GM19455 (cell line): ENCODE results near the gene RARA.
"Not testable (repeated sequence)": the region's sequence is repeated elsewhere in the genome, so short reads cannot be mapped to it uniquely, and the experiment has no call there.

Source experiments
- ATAC-seq: cut with Tn5 transposase; IDR thresholded peaks from one replicate; pipeline ENCODE4 v1.9.1; 2021; ENCODE audit not compliant: unreplicated experiment

Gene RARA

DNA sequence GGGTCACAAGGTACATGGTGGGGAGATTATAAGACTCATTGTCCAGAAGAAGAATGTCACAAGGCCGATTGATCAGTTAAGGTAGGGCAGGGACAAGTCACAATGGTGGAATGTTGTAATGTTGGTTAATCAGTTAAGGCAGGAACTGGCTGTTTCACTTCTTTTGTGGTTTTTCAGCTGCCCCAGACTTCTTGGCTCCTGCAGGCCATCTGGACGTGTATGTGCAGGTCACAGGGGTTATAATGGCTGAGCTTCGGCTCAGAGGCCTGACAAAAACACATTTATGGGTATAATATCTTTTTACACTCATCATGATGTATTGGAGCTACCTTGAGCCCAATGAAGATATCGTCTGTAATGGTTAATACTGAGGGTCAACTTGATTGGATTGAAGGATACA is 63.7 kb downstream of the RARA start:
- not testable (repeated sequence) for ATAC-seq

DNA sequence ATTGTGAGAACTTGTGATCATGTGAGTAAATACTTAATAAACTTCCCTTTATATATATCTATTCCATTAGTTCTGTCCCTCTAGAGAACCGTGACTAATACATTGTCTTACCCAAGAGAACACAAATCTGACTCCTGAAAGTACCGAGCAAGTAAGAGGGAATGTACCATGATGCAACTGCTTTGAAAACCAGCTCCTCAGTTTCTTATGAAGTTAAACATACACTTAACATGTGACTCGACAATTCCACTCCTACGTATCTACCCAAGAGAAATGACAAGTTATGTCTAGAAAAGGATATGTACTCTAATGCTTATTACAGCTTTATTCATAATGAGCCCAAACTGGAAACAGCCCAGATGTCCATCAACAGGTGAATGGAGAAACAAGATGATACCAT is 64.3 kb downstream of the RARA start:
- ATAC-seq: no peak

DNA sequence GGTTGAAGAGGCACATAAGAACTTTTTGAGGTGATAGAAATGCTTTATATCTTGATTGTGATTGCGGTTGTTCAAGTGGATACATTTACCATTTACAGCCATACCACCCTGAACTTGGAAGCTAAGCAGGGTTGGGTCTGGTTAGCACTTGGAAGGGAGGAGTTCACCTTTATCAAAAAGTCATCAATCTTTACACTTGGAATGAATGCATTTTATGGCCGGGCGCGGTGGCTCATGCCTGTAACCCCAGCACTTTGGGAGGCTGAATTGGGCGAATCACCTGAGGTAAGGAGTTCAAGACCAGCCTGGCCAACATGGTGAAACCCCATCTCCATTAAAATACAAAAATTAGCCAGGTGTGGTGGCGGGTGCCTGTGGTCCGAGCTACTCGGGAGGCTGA is 65.0 kb downstream of the RARA start:
- ATAC-seq: no peak

DNA sequence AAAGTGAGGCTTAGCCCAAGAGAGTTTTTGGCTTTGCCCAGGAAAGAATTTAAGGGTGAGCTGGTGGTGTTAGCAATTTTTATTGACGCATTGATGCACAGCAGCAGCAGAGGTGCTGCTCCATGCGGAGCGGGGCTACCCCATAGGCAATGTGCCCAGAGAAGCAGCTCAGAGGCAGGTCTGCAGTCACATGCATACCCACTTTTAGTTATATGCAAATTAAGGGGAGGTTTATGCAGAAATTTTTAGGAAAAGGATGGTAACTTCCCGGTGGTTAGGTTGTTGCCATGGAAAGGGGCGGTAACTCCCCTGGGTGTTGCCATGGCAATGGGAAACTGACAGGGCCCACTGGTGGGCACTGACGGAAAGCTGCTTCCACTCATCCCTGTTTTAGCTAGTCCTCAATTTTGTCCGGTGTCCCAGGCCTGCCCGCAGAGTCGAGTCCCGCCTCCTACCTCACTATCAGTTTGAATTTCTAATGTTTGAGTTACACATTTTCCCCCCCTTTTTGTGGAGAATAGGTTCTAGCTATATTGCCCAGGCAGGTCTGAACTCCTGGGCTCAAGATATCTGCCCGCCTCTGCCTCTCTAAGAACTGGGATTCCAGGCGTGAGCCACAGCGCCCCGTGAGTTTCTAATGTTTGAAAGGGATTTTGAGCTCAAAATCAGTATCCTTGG is 66.0 kb downstream of the RARA start:
- ATAC-seq: no peak

DNA sequence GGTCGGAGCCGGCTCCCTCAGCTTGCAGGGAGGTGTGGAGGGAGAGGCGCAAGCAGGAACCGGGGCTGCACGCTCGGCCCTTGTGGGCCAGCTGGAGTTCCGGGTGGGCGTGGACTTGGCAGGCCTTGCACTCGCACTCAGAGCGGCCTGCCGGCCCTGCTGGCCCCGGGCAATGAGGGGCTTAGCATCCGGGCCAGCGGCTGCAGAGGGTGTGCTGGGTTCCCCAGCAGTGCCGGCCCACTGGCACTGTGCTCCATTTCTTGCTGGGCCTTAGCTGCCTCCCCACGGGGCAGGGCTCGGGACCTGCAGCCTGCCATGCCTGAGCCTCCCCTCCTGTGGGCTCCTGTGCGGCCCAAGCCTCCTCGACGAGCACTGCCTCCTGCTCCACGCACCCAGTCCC is 66.8 kb downstream of the RARA start:
- not testable (repeated sequence) for ATAC-seq

DNA sequence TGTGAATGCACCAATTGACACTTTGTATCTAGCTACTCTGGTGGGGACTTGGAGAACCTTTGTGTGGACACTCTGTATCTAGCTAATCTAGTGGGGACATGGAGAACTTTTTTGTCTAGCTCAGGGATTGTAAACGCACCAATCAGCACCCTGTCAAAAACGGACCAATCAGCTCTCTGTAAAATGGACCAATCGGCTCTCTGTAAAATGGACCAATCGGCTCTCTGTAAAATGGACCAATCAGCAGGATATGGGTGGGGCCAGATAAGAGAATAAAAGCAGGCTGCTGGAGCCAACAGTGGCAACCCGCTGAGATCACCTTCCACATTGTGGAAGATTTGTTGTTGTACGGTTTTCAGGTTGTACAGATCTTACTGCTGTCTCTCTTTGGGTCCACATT is 67.6 kb downstream of the RARA start:
- not testable (repeated sequence) for ATAC-seq

DNA sequence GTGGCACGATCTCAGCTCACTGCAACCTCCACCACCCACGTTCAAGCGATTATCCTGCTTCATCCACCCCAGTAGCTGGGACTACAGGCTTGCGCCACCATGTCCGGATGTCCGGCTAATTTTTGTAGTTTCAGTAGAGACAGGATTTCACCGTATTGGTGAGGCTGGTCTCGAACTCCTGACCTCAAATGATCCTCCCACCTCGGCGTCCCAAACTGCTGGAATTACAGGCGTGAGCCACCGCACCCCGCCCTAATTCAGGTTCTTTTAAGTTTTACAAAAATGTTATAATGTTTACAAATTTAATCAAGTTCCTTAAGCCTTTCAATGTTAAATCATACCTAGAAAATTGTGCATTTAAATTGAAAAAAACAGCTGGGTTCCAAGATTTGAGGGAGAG is 68.9 kb downstream of the RARA start:
- no peak for ATAC-seq

DNA sequence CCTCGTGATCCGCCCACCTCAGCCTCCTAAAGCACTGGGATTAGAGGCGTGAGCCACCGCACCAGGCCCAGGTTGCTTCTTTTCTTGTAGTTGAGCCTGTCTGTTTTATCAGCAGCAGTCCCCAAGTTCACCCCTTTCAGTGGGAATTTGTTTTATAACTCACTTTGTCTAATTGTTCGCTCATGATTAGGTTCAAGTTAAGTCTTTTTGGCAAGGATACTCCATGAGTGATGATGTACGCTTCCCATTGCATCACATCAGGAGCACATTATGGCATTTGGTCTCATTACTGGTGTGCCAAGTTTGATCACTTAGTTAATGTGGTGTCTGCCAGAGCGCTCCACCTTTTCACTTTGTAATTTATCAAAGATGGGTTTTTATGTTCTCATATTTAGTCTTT is 70.0 kb downstream of the RARA start:
- ATAC-seq: no peak

DNA sequence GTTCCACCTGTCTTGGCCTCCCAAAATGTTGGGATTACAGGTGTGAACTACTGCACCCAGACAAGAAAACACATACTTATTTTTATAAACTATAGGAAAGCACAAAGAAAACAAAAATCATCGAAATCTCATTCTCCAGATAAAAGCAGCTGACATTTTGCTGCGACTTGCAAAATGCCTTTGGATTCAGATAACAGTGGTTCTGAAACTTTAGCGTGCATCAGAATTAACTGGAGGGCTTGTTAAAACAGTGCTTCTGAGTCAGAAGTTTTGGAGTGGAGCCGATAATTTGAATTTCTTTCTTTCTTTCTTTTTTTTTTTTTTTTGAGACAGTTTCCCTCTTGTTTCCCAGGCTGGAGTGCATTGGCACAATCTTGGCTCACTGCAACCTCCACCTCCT is 73.3 kb downstream of the RARA start:
- ATAC-seq: no peak

DNA sequence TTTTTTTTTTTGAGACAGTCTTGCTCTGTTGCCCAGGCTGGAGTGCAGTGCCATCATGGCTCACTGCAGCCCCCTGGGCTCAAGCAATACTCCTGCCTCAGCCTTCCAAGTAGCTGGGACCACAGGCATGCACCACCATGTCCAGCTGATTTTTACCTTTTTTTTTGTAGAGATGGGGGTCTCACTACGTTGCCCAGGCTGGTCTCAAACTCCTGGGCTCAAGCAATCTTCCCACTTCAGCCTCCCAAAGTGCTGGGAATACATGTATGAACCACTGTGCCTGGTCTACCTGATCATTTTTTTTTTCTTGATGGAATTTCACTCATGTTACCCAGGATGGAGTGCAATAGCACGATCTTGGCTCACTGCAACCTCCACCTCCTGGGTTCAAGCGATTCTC is 77.6 kb downstream of the RARA start:
- not testable (repeated sequence) for ATAC-seq

DNA sequence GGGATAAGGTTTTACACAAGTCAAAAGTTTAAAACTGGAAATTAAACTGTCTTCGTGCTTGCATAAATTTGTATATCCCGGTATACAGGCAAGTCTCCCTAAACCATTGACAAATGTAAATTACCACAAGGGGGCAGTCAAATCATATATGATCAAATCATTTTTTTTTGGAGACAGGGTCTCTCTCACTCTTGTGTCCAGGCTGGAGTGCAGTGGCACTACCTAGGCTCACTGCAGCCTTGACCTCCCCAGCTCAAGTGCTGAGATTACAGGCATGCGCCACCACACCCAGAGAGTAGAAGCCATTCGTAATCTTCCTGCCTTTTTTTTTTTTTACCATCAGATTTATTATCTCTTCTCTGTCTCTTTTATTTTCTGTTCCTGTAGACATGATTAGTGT is 90.2 kb downstream of the RARA start:
- ATAC-seq: no peak

DNA sequence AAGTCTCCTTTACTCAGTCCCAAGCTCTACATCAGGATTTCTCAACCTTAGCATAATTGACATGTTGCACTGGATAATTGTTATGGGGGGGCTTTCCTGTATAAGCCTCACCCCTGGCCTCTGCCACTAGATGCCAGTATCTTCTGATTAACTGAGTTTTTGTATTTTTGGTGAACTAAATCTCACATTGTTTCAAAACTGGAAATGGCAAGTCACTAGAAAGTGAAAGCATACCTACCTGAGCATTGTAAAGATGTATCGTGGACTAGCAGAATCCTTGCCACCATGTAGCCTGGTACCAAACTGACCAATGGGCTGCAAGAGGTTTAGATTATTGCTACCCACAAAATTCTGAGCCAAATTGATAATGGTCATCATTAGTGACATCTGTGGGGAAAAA is 93.7 kb downstream of the RARA start:
- ATAC-seq: no peak

DNA sequence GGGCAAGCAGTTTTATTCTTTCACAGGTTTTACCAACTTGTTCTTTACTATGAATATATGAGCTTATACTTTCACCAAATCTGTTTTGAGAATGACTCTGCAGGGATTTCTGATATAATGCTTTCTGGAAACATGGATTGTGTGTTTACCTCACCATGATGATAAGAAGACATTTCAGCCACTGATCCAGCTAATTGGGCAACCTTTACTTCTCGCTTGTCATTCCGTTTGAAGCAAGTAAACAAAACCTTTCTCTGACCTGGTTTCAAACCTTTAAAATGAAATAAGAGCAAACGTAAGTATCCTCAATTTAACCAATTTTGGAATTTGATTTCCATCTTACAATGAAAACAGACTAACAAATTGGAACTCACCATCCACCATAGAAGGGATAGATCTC is 95.0 kb downstream of the RARA start:
- no peak for ATAC-seq
